Thymus (tissue), 11 donors: ENCODE data around the gene PRKCH. TPM values are rescaled to one million over a fixed set of nuclear protein-coding genes. Genes with fewer than 3 reads are reported as not detected.

Source experiments
- DNase-seq, 9 donors: peaks; one replicate each; pipeline ENCODE4 v3.0.0-alpha.2; 2013; ENCODE audit warnings: low spot score in 9 of 9, low read depth in 6 of 9, missing footprints in 1 of 9
- H3K27ac ChIP-seq, 2 donors: one replicate each; pipeline ENCODE4 v1.5.1; 2013; ENCODE audit warnings: control low read depth in 1 of 2, low read depth in 1 of 2, low read length in 1 of 2, mild to moderate bottlenecking in 1 of 2, moderate library complexity in 1 of 2
- H3K27me3 ChIP-seq, 2 donors: one replicate each; pipeline ENCODE4 v1.5.1; 2013; ENCODE audit warnings: low read length in 1 of 2; ENCODE audit not compliant: control insufficient read depth in 2 of 2, insufficient read depth in 1 of 2
- H3K36me3 ChIP-seq, 2 donors: one replicate each; pipeline ENCODE4 v1.5.1; 2013; ENCODE audit warnings: low read length in 1 of 2, mild to moderate bottlenecking in 1 of 2, moderate library complexity in 1 of 2; ENCODE audit not compliant: control insufficient read depth in 2 of 2, insufficient read depth in 2 of 2
- H3K4me1 ChIP-seq, 2 donors: one replicate each; pipeline ENCODE4 v1.5.1; 2013; ENCODE audit warnings: low read length in 2 of 2; ENCODE audit not compliant: control insufficient read depth in 2 of 2, insufficient read depth in 2 of 2
- H3K4me3 ChIP-seq, 2 donors: one replicate each; pipeline ENCODE4 v1.5.1; 2013; ENCODE audit warnings: low read length in 2 of 2, control low read depth in 1 of 2, mild to moderate bottlenecking in 1 of 2
- H3K9me3 ChIP-seq, 2 donors: one replicate each; pipeline ENCODE4 v1.5.1; 2013; ENCODE audit warnings: low read length in 1 of 2, mild to moderate bottlenecking in 1 of 2; ENCODE audit not compliant: control insufficient read depth in 2 of 2, insufficient read depth in 1 of 2
- WGBS: extraction: QIAGEN DNeasy Blood & Tissue Kit; methylation state at CpG from one replicate; pipeline ENCODE4 v1.1.7; 2013; 5-methylcytosine and 5-hydroxymethylcytosine counted together
- polyA plus RNA-seq: library from polyadenylated mRNA; stranded (reverse); fragments of 200-250 nt; gene quantifications from one replicate; pipeline ENCODE4 v1.2.3, GENCODE V29; 2013
- total RNA-seq: library from RNA; stranded (reverse); fragments of 120-200 nt; gene quantifications from one replicate; pipeline ENCODE4 v1.2.4, GENCODE V29; 2013
- donor health status: healthy.

Gene PRKCH
- total and polyA plus RNA-seq, 2 donors: 73.5 to 81.8 TPM

GRCh38 chr14:61598980-61599379 is 277.6 kb downstream of the PRKCH start:
- Histone ChIP-seq H3K36me3 (no peaks in the 10 kb centered on the region), H3K27ac (peak overlapping the region in 1 of 2 donors; percentile 6), H3K9me3 (no peaks in the 10 kb centered on the region), H3K4me1 (peaks cover 0 to 13% of the 10 kb centered on the region in 2 donors), H3K27me3 (no peaks in the 10 kb centered on the region), H3K4me3 (no peak overlapping the region)
- 3% methylated on average over 1 of the region's 1 CpG for WGBS
- peak in 3 of 9 donors; percentile 23 to 55 (median 39) for DNase-seq

GRCh38 chr14:61599942-61600341 is 278.6 kb downstream of the PRKCH start:
- Histone ChIP-seq H3K36me3 (no peaks in the 10 kb centered on the region), H3K27me3 (no peaks in the 10 kb centered on the region), H3K4me3 (no peak overlapping the region), H3K27ac (no peak overlapping the region), H3K9me3 (no peaks in the 10 kb centered on the region), H3K4me1 (peaks cover 0 to 10% of the 10 kb centered on the region in 2 donors)
- WGBS: 99% methylated on average over 1 of the region's 1 CpG
- no peak for DNase-seq

Other genes with a start within 250 kb of the PRKCH start
- 3.1 TPM for gene TMEM30B, start 40.2 kb upstream of the PRKCH start, total RNA-seq
- gene TMEM30B, start 40.2 kb upstream of the PRKCH start, polyA plus RNA-seq: 20.0 TPM